PC-3 (cell line): Measurements from ENCODE around the gene RNF26. TPM values are rescaled to one million over a fixed set of nuclear protein-coding genes. Genes with fewer than 3 reads are reported as not detected.

Source experiments
- ATAC-seq: fragments of 200-7000 bp; cut with Tn5 transposase; 2 replicates; pipeline ENCODE4 v1.9.1; 2020; ENCODE audit warnings: mild to moderate bottlenecking, moderate library complexity
- BruUV-seq: library from RNA; stranded (reverse); fragments of 400-500 nt; replicated peaks from 2 replicates; lab custom pipeline; 2021; lab: Mats Ljungman, UMichigan
- CTCF ChIA-PET: fragments of 300-600 bp; sonication (Branson Sonifier 250); formaldehyde crosslinking; loops from one replicate; lab custom pipeline; 2022; ENCODE audit warnings: antibody characterized with exemption; lab: Charles Lee
- POLR2A ChIA-PET: fragments of 300-600 bp; sonication (Branson Sonifier 250); formaldehyde crosslinking; loops from one replicate; lab custom pipeline; 2022; ENCODE audit warnings: antibody characterized with exemption; ENCODE audit not compliant: unreplicated experiment; lab: Charles Lee
- DNase-seq: peaks from one replicate; pipeline ENCODE4 v3.0.0-alpha.2; 2015
- H2AFZ ChIP-seq: fragments of 300-600 bp; sonication (generic); 2 replicates; pipeline ENCODE4 v1.6.0; 2016; ENCODE audit warnings: antibody characterized with exemption, low read length
- H3F3A ChIP-seq: fragments of 300-600 bp; sonication (generic); one replicate; pipeline ENCODE4 v1.6.0; 2017; ENCODE audit warnings: antibody characterized with exemption, low read length, control low read depth, mild to moderate bottlenecking; ENCODE audit not compliant: unreplicated experiment
- H3K27ac ChIP-seq: fragments of 300-600 bp; sonication (generic); 2 replicates; pipeline ENCODE4 v1.5.1; 2016; ENCODE audit warnings: mild to moderate bottlenecking, low read length
- H3K27me3 ChIP-seq: fragments of 300-600 bp; sonication (generic); 2 replicates; pipeline ENCODE4 v1.6.1; 2016; ENCODE audit warnings: low read length, mixed read lengths
- H3K36me3 ChIP-seq: fragments of 300-600 bp; sonication (generic); 2 replicates; pipeline ENCODE4 v1.6.1; 2016; ENCODE audit warnings: low read depth, mixed run types, low read length, mixed read lengths
- H3K4me1 ChIP-seq: fragments of 300-600 bp; sonication (generic); 2 replicates; pipeline ENCODE4 v1.5.1; 2016; ENCODE audit warnings: low read length; ENCODE audit not compliant: insufficient read depth
- H3K4me2 ChIP-seq: fragments of 300-600 bp; sonication (generic); 2 replicates; pipeline ENCODE4 v1.6.0; 2016; ENCODE audit warnings: low read length
- H3K4me3 ChIP-seq: fragments of 300-600 bp; sonication (generic); 2 replicates; pipeline ENCODE4 v1.5.1; 2016; ENCODE audit warnings: mild to moderate bottlenecking, low read length, mixed read lengths
- H3K79me2 ChIP-seq: fragments of 300-600 bp; sonication (generic); 2 replicates; pipeline ENCODE4 v1.6.1; 2017; ENCODE audit warnings: low read length, mixed read lengths
- H3K9ac ChIP-seq: fragments of 300-600 bp; sonication (generic); 2 replicates; pipeline ENCODE4 v1.6.0; 2016; ENCODE audit warnings: mild to moderate bottlenecking, low read length
- H3K9me2 ChIP-seq: fragments of 300-600 bp; sonication (generic); replicated peaks from 2 replicates; pipeline ENCODE4 v1.6.1; 2016; ENCODE audit warnings: mixed run types, low read length, mixed read lengths
- H3K9me3 ChIP-seq: fragments of 300-600 bp; sonication (generic); 2 replicates; pipeline ENCODE4 v1.6.1; 2016; ENCODE audit warnings: low read length, mixed read lengths
- H4K20me1 ChIP-seq: fragments of 300-600 bp; sonication (generic); 2 replicates; pipeline ENCODE4 v1.6.1; 2016; ENCODE audit warnings: low read length, mixed read lengths
- CTCF ChIP-seq: fragments of 300-600 bp; sonication (generic); conservative IDR thresholded peaks from 2 replicates; pipeline ENCODE4 v1.5.1; 2017; ENCODE audit warnings: antibody characterized with exemption, low read depth, mild to moderate bottlenecking, low read length
- EZH2 ChIP-seq: fragments of 300-600 bp; sonication (generic); IDR thresholded peaks from one replicate; pipeline ENCODE4 v1.6.1; 2017; ENCODE audit warnings: antibody characterized with exemption, mild to moderate bottlenecking, low read length; ENCODE audit not compliant: unreplicated experiment
- EZH2phosphoT487 ChIP-seq: fragments of 300-600 bp; sonication (generic); IDR thresholded peaks from 2 replicates; pipeline ENCODE4 v1.6.1; 2018; ENCODE audit warnings: mild to moderate bottlenecking, antibody characterized with exemption, low read length, borderline replicate concordance
- intact Hi-C: fragments of 100-400 bp; cut with micrococcal nuclease; formaldehyde crosslinking; loops from 2 replicates; pipeline ENCODE4 v1.9.0; 2023
- total RNA-seq: library from RNA; depleted of rRNA; stranded (reverse); fragments of >200 nt; gene quantifications from 2 replicates; pipeline ENCODE4 v1.2.3, GENCODE V29; 2014

The RNF26 gene
- total RNA-seq, 1 experiment from 2014 or later = 22.9 TPM

GRCh38 chr11:119319700-119320239 is 14.6 kb upstream of the RNF26 start:
- ChIA-PET CTCF (no interaction called here), POLR2A (no interaction called here)
- no peak overlapping the region for H3K4me3 ChIP-seq
- peaks cover 21% of the 10 kb centered on the region for H3K79me2 ChIP-seq
- H3K36me3 ChIP-seq = peaks cover 2% of the 10 kb centered on the region; the same call in 1 of the 2 replicates
- H3K27me3 ChIP-seq = no peaks in the 10 kb centered on the region
- no peak overlapping the region for H3K27ac ChIP-seq
- DNase-seq (no peak), ATAC-seq (no peak)
- H3K9me2 ChIP-seq = no peaks in the 10 kb centered on the region
- no peak overlapping the region for H3K9ac ChIP-seq
- H3F3A ChIP-seq = no peaks in the 10 kb centered on the region
- peaks cover 50% of the 10 kb centered on the region for H3K4me1 ChIP-seq
- BruUV-seq = no TSS peak
- H4K20me1 ChIP-seq = 0 out of 2 replicates have a peak, but pooled peaks cover 3% of the 10 kb centered on the region
- no peak overlapping the region for H2AFZ ChIP-seq
- intact Hi-C loops = loop anchor here (5.0 to 10.0 kb wide), 2 partner anchors 112 to 155 kb away; partner anchors contain the start of genes CBL and NLRX1
- no peaks in the 10 kb centered on the region for H3K9me3 ChIP-seq
- no peak overlapping the region for H3K4me2 ChIP-seq
- TF ChIP-seq EZH2 (no peak), CTCF (no peak), EZH2phosphoT487 (no peak)

- Histone ChIP-seq H4K20me1 (no peaks in the 10 kb centered on the region), H3K79me2 (peaks cover 16% of the 10 kb centered on the region), H3K4me1 (peaks cover 44% of the 10 kb centered on the region), H3K27ac (no peak overlapping the region), H3K27me3 (no peaks in the 10 kb centered on the region), H3F3A (no peaks in the 10 kb centered on the region), H3K36me3 (no peaks in the 10 kb centered on the region), H3K9me3 (no peaks in the 10 kb centered on the region), H2AFZ (no peak overlapping the region), H3K9ac (no peak overlapping the region), H3K9me2 (no peaks in the 10 kb centered on the region), H3K4me3 (no peak overlapping the region), H3K4me2 (no peak overlapping the region)
- ChIA-PET CTCF (interaction anchor here (0.5 kb wide), 1 partner anchor 114 kb away, joined by 3 read pairs; the partner anchor contains the start of gene CBL), POLR2A (no interaction called here)
- ATAC-seq (no peak), DNase-seq (no peak)
- no peak for TF ChIP-seq EZH2
- TF ChIP-seq EZH2phosphoT487 = no peak
- no peak for TF ChIP-seq CTCF
- intact Hi-C loops = loop anchor here (5.0 to 10.0 kb wide), 2 partner anchors 113 to 156 kb away; partner anchors contain the start of genes CBL and NLRX1
- BruUV-seq = no TSS peak
These were observed 14.0 kb upstream of the RNF26 start for GRCh38 chr11:119320240-119320775.
